GM12872 (cell line): Measurements from ENCODE around the gene KCNN3.

Experiments
- CTCF ChIP-seq: IDR thresholded peaks from 3 replicates; pipeline ENCODE4 v1.5.1; 2011; ENCODE audit warnings: low read depth, mild to moderate bottlenecking, low read length, moderate library complexity; ENCODE audit not compliant: insufficient read depth

The KCNN3 gene

DNA sequence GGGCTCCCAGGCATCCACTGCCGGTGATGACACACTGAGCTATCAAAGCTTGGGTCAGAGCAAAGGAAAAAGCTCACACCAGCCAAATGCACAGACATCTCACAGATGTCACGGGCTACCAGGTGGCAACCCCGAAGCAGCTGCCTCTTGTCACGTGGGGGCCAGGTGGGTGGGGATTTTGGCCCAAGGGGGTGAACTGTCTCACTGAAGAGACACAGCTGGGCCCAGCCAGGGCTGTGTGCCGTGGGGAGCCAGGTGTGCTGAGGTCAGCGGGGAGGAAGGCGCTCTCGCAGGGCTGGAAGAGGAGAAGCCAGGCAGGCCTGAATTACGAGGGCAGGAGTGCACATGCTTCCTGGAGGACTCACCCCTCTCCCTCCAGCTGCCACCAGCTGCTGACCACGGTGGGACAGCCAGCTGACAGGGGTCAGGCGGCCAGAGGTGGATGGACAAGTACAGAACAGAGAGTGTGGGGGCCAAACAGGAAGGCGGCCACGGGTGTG lies 32.4 kb downstream of the KCNN3 start:
- no peak for TF ChIP-seq CTCF

GRCh38 chr1:154837034-154837671 lies 32.9 kb downstream of the KCNN3 start:
- TF ChIP-seq CTCF = no peak

- TF ChIP-seq CTCF = no peak
Measured at GRCh38 chr1:154835531-154836324, 34.4 kb downstream of the KCNN3 start.

DNA sequence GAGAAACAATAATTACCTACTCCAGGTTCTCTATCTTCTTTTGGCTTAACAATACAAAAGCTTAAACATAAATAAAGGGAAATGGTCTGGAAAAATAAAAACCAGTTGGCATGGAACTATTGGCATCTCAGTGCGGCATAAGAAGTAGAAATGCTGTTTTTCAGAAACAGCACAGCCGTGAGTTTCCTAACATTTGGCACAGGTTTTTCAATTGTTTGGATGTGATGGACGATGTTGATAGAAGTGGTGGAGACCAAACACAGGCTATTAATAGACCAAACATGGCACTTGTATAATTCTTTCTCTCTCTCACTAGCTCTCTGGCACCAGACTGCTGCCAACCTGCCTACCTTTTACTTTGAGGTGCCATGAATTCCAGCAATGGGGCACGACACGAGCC lies 36.2 kb downstream of the KCNN3 start:
- TF ChIP-seq CTCF = no peak

- no peak for TF ChIP-seq CTCF
Measured at GRCh38 chr1:154833209-154833608, 36.9 kb downstream of the KCNN3 start.

DNA sequence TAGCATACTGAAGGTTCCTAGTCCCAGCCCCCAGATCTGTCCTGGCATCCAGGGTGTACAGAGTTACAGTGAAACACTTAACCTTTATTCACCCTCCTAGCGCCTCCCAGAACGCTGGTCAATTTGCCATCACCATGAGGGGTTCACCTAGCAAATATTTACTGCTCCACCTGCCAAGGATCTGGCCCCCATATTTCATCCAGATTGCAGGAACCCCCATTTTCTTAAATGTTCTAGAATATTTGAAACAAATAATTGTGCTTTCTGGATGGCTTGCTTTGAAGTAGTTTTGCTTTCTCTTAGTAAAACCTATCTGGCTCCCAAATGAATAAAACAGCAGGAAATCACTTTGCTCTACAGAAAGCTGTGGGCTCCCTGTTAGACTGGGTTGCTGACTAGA lies 37.7 kb downstream of the KCNN3 start:
- no peak for TF ChIP-seq CTCF

DNA sequence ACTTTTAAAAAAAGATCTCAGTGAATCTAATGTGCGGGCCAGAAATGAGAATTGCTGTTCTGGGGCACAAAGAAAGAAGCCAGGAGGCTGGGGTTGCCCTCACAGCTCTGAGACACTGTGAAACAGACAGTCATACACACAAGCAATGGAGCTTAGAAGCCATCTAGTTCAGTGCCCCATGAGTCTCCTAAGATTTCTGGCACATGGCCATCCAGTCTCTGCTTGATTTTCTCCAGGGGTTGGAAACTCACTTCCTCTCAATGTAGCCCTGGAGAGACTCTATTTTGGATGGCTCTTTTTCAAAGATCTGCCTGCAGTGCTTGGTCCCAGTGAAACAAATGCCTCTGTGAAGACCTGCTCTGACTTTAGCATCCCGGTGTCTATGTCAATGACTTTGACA lies 38.6 kb downstream of the KCNN3 start:
- no peak for TF ChIP-seq CTCF
